HepG2 (cell line): ENCODE results near the gene KRT36. TPM values are rescaled to one million over a fixed set of nuclear protein-coding genes. Genes with fewer than 3 reads are reported as not detected.
A peak's percentile ranks its signal among the peaks of the same experiment; 100 is the strongest.

Experiments used
- ASH2L ChIP-seq: fragments of 300-600, 200-600 bp; sonication (generic); IDR thresholded peaks from 2 replicates; pipeline ENCODE4 v1.7.0; 2017; ENCODE audit warnings: low read depth, mild to moderate bottlenecking, moderate library complexity, mixed read lengths, low read length; ENCODE audit not compliant: insufficient read length
- ETV5 ChIP-seq: IDR thresholded peaks from 2 replicates; pipeline ENCODE4 v1.6.1; 2018; ENCODE audit warnings: missing biosample characterization, missing genetic modification reagents, inconsistent platforms, borderline replicate concordance
- KDM1A ChIP-seq: IDR thresholded peaks from 2 replicates; pipeline ENCODE4 v1.6.1; 2016; ENCODE audit warnings: missing compliant biosample characterization
- PHF8 ChIP-seq: sonication (generic); formaldehyde crosslinking; IDR thresholded peaks from 2 replicates; pipeline ENCODE4 v1.5.0; 2020; ENCODE audit warnings: missing genetic modification reagents
- SPEN ChIP-seq: sonication (generic); formaldehyde crosslinking; IDR thresholded peaks from 2 replicates; pipeline ENCODE4 v1.5.1; 2020; ENCODE audit warnings: low read depth, mild to moderate bottlenecking, missing genetic modification reagents
- STAG1 ChIP-seq: sonication (generic); formaldehyde crosslinking; IDR thresholded peaks from 2 replicates; pipeline ENCODE4 v1.4.0; 2020; ENCODE audit warnings: missing genetic modification reagents
- TEAD3 ChIP-seq: optimal IDR thresholded peaks from 2 replicates; pipeline ENCODE3; 2016; ENCODE audit warnings: borderline replicate concordance
- XRCC5 ChIP-seq: fragments of 200-400 bp; formaldehyde crosslinking; optimal IDR thresholded peaks from 2 replicates; pipeline ENCODE3; 2017; ENCODE audit warnings: mild to moderate bottlenecking, low read length
- ZNF12 ChIP-seq: sonication (generic); formaldehyde crosslinking; IDR thresholded peaks from 2 replicates; pipeline ENCODE4 v1.5.0; 2020; ENCODE audit warnings: missing genetic modification reagents
- ZNF629 ChIP-seq: sonication (generic); formaldehyde crosslinking; conservative IDR thresholded peaks from 2 replicates; pipeline ENCODE4 v1.5.0; 2020; ENCODE audit warnings: missing genetic modification reagents
- ZNF883 ChIP-seq: sonication (generic); formaldehyde crosslinking; IDR thresholded peaks from 2 replicates; pipeline ENCODE4 v1.5.1; 2020; ENCODE audit warnings: mild to moderate bottlenecking, missing genetic modification reagents; ENCODE audit errors: not compliant biosample characterization
- polyA plus RNA-seq, 8 experiments: library from polyadenylated mRNA; depleted of rRNA in 3 of 8; stranded (reverse) in 7 of 8; unstranded in 1 of 8; fragments of >200 nt; fragmentation: Illumina TruSeq in 4 of 8; extraction: Trizol in 4 of 8; gene quantifications; 2 replicates each; pipeline versions ENCODE4 v1.2.1 to v1.2.3, GENCODE V29; 2011 to 2016; ENCODE audit warnings: low read depth in 4 of 8, missing spikeins in 1 of 8, mixed read lengths in 1 of 8; ENCODE audit not compliant: insufficient read depth in 1 of 8
- total RNA-seq, 5 experiments: library from RNA; depleted of rRNA; stranded (reverse); fragments of >200 nt; fragmentation: Illumina TruSeq; extraction: Trizol; gene quantifications; 2 replicates each; pipeline ENCODE4 v1.2.3, GENCODE V29; 2016; ENCODE audit warnings: low read depth in 1 of 5
- TF ChIP-seq, protein P1 (sequence below): IDR thresholded peaks from 2 replicates; pipeline ENCODE4 v1.6.1; 2016; ENCODE audit warnings: missing genetic modification reagents, missing compliant biosample characterization
- TF ChIP-seq, protein P2 (sequence below): IDR thresholded peaks from 2 replicates; pipeline ENCODE4 v1.6.1; 2016; ENCODE audit warnings: missing biosample characterization, missing genetic modification reagents, low read depth
- TF ChIP-seq, protein P3 (sequence below): sonication (generic); formaldehyde crosslinking; IDR thresholded peaks from 2 replicates; pipeline ENCODE4 v1.5.1; 2020; ENCODE audit warnings: mild to moderate bottlenecking, missing genetic modification reagents, moderate library complexity

The KRT36 gene
- total and polyA plus RNA-seq, 2 of the 13 experiments (the other 11 are each of a cell fraction or from before 2014, with no cell fraction given), result not detected

DNA sequence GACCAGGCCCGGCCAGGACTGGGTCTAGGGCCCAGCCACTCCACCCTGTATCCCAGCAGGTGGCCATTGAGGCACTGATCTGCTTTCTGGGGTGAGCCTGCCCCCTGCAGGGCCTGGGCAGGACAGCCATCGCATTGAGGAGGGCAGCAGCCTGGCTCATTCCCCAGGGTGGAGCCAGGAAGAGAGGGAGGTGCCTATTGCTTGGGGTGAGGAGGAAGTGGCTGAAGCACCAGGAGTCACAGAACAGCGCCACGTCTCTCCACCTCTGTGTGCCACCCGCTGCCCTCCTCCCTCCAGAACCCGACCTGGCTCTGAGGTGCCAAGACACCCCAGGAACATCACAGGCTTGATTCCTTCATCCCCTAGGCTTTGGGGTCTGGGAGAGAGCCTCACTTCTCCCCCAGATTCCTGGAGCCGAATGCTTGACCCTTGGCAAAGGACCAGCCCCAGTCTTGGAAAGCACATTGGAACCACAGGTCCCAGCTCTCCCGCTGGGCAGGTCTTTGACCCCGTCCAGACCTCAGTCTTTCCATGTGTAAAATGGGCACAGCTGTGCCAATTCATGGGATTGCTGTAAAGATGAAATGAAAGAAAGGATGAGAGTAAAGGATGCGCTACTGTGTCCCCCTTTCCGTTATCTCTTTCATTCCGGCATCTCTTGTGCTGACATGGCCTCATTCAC lies 7.2 kb upstream of the KRT36 start (continued):
- TF ChIP-seq SPEN (CRISPR knock-in tag) (no peak), XRCC5 (peak; percentile 50), ZNF629 (CRISPR knock-in tag) (peak; percentile 98), ASH2L (no peak), PHF8 (CRISPR knock-in tag) (no peak), STAG1 (CRISPR knock-in tag) (peak; percentile 89), ZNF12 (CRISPR knock-in tag) (0 out of 2 replicates have a peak, but pooled peaks have one; percentile 8), TEAD3 (CRISPR knock-in tag) (peak; percentile 52), ETV5 (0 out of 2 replicates have a peak, but pooled peaks have one; percentile 15), ZNF883 (CRISPR knock-in tag) (peak; percentile 70), KDM1A (CRISPR knock-in tag) (peak; percentile 1)
- TF ChIP-seq, protein P1, sequence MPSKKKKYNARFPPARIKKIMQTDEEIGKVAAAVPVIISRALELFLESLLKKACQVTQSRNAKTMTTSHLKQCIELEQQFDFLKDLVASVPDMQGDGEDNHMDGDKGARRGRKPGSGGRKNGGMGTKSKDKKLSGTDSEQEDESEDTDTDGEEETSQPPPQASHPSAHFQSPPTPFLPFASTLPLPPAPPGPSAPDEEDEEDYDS (CRISPR knock-in tag), result peak; percentile 30; the same call in 1 of the 2 replicates
- TF ChIP-seq, protein P2, sequence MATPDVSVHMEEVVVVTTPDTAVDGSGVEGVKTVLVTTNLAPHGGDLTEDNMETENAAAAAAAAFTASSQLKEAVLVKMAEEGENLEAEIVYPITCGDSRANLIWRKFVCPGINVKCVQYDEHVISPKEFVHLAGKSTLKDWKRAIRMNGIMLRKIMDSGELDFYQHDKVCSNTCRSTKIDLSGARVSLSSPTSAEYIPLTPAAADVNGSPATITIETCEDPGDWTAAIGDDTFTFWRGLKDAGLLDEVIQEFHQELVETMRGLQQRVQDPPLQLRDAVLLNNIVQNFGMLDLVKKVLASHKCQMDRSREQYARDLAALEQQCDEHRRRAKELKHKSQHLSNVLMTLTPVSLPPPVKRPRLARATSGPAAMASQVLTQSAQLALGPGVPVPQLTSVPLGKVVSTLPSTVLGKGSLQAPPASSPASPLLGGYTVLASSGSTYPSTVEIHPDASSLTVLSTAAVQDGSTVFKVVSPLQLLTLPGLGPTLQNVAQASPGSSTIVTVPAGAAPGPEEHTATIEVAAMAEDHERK (CRISPR knock-in tag), result no peak
- TF ChIP-seq, protein P3, sequence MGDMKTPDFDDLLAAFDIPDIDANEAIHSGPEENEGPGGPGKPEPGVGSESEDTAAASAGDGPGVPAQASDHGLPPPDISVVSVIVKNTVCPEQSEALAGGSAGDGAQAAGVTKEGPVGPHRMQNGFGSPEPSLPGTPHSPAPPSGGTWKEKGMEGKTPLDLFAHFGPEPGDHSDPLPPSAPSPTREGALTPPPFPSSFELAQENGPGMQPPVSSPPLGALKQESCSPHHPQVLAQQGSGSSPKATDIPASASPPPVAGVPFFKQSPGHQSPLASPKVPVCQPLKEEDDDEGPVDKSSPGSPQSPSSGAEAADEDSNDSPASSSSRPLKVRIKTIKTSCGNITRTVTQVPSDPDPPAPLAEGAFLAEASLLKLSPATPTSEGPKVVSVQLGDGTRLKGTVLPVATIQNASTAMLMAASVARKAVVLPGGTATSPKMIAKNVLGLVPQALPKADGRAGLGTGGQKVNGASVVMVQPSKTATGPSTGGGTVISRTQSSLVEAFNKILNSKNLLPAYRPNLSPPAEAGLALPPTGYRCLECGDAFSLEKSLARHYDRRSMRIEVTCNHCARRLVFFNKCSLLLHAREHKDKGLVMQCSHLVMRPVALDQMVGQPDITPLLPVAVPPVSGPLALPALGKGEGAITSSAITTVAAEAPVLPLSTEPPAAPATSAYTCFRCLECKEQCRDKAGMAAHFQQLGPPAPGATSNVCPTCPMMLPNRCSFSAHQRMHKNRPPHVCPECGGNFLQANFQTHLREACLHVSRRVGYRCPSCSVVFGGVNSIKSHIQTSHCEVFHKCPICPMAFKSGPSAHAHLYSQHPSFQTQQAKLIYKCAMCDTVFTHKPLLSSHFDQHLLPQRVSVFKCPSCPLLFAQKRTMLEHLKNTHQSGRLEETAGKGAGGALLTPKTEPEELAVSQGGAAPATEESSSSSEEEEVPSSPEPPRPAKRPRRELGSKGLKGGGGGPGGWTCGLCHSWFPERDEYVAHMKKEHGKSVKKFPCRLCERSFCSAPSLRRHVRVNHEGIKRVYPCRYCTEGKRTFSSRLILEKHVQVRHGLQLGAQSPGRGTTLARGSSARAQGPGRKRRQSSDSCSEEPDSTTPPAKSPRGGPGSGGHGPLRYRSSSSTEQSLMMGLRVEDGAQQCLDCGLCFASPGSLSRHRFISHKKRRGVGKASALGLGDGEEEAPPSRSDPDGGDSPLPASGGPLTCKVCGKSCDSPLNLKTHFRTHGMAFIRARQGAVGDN (CRISPR knock-in tag), result peak; percentile 48
